HG02588 (cell line): Measurements from ENCODE around the gene RHOXF1.
"Not testable (repeated sequence)": the region's sequence is repeated elsewhere in the genome, so short reads cannot be mapped to it uniquely, and the experiment has no call there.

Experiments
- ATAC-seq: cut with Tn5 transposase; IDR thresholded peaks from one replicate; pipeline ENCODE4 v1.9.1; 2021; ENCODE audit warnings: mild to moderate bottlenecking, moderate library complexity; ENCODE audit not compliant: unreplicated experiment

RHOXF1 gene, protein sequence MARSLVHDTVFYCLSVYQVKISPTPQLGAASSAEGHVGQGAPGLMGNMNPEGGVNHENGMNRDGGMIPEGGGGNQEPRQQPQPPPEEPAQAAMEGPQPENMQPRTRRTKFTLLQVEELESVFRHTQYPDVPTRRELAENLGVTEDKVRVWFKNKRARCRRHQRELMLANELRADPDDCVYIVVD

DNA sequence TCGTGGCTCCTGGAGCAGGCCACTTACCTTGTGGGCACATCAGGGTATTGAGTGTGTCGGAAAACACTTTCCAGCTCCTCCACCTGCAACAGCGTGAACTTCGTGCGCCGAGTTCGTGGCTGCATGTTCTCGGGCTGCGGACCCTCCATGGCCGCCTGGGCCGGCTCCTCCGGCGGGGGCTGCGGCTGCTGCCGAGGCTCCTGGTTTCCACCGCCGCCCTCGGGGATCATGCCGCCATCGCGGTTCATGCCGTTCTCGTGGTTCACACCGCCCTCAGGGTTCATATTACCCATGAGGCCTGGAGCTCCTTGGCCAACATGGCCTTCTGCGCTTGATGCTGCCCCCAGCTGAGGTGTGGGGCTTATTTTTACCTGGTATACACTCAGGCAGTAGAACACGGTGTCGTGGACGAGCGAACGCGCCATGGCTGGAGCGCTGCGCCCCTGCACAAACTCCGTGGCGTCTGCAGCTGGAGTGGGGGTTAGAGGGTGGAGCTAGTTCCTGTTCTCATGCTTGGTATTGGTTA, at the start of gene RHOXF1:
TSS of gene RHOXF1 (minus strand) at position 476 of the 526 bp plus-strand sequence. CDS start at position 425, 51 bp downstream.
- no peak for ATAC-seq

DNA sequence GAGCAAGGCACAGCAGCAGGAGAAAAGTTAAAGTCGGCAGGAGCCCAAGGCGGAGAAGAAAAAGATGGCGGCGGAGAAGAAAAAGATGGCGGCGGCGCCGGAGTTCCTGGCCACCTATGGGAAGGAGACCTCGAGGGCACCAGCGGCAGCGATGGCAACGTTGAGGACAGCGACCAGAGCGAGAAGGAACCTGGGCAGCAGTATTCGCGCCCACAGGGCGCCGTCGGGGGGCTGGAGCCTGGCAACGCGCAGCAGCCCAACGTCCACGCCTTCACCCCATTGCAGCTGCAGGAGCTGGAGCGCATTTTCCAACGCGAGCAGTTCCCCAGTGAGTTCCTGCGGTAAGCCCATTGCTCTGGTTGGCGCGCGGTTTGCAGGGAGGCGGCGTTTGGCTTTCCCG, 43.4 kb upstream of the RHOXF1 start:
- not testable (repeated sequence) for ATAC-seq

DNA sequence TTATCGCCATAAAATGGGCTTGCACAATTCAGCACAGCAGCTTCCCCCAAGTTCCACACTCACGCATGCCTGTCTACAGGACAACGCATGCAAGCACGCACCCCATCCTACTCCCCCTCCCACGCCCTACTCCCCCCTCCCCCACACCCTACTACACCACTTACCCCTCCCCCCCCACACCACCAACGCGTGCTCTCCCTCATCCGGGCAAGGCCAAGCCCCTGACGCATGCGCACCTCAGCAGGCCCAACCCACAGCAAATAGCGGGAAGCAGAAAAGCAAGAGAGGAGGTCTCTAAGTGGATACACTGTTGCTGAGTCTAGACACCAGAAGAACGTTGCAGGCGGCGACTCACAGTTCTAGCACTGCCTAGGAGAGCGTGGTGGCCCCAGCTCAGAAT, 42.6 kb upstream of the RHOXF1 start, which contains the start of gene RHOXF2:
TSS of gene RHOXF2 (plus strand) at position 301 of the 400 bp plus-strand sequence. CDS start 138 bp downstream, outside the sequence.
- ATAC-seq: not testable (repeated sequence)

DNA sequence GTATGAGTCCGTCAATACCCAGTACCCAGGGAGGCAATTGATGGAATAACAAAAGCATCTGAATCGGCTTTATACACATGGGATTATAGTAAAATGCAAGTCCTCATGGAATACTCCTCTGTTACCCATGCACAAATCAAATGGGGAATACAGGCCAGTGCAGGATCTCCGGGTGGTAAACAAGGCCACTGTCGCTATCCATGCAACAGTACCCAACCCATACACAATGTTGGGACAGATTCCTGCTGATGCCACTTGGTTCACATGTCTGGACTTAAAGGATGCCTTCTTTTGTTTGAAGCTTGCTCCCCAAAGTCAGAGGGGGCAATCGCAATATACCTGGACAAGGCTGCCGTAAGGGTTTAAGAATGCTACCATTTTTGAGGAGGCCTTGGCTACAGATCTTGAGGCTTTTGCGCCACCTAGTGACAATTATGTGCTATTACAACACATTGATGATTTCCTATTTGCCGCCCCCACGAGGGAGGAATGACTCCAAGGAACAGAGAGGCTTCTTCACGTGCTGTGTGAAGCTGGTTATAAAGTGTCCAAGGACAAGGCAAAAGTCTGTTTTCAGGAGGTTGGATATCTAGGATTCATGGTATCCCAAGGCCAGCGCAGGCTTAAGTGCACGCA, 34.5 kb upstream of the RHOXF1 start:
- not testable (repeated sequence) for ATAC-seq

DNA sequence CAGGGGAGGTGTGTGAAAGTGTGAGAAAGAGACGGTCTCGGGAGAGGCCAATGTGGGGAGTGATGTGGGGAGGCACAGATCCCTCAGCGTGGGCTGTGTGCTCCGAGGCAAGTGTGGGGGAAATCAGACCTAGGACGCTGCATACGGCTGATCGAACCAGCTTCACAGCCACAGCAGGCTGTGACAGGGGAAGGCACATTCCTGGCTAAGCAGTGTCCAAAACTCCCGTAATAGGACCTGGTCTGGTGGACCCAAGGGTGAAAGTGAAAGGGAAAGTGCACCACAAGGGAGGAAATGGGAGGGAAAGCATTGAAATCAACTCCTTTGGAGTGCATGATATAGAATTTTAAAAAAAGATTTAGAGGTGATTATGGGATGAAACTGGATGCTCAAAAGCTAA, 31.8 kb upstream of the RHOXF1 start:
- ATAC-seq: no peak

DNA sequence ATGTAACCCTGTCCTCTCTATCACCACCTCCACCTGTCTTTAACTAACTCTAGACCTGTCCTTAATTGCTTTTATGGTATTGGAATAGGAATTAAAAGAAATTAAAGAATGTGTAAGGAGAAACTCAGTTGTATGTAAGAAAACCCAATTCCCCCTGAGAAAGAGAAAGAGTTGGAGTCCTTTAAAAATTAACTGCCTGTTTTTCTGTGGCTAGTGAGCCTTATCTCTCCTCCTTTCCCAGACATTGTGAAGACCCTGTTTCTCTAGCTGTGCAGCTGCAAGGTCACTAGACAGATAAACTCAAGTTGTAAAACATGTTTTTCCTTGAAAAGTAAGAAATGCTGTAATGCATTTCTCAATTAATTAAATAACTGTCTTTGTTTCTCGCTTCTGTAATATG, 30.6 kb upstream of the RHOXF1 start:
- not testable (repeated sequence) for ATAC-seq

DNA sequence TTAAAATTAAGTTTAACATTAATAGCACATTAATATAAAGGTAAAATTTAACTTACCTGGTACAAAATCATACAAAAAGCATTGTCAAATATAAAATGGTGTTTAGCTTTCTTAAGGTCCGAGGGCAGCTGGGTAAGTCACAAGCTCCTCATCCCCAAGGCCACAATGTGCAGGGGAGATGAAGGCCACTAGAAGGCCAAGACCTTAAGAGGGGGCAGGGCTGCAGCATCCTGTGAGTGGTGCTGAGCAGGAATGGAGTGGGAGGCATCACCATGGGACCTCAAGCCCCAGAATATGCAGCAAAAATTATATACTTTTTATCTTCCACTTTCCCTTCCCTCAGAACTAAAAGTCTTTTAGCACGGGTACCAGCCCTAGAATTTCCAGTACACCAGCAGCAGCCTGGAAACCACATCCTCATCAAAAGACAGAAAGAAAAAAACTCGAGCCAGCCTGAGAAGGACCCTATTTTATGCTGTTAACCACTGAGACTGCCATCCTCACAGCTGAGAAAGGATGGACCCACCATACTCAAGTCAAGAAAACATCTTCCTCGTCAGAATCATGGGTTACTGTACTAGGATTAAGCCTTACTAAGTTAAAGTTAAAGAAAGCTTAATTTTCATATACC, 29.7 kb upstream of the RHOXF1 start:
- ATAC-seq: no peak

DNA sequence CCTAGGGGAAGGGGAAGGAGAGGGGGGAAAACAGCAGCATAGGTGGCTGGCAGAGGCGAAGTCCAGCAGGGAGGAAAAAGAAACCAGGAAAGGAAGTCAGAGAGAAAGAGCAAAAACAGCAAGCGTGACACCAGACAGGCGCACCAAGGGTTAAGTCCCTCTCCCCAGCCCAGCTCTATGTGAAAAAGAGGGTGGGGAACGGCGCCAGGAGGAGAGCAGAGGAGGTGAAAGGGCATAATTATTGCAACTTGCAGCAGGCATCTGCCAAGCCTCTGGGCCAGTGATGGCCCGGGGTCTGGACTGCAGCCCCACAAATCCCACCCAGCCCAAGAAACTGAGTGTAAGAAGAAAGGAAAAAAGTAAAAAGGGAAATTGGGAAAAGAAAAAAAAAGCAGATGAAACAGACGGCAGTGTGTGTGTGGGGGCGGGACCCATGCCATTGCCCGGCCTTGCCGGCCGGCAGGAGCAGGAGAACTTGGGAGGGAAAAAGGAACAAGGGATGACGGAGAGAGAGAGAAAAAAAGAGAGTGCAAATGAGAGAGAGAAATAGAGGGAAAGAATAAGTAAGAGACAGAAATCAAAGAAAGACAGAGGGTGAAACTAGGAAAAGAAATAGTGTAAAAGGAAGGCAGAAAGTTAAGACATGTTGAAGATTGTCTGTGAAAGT, 28.6 kb upstream of the RHOXF1 start:
- ATAC-seq: no peak

DNA sequence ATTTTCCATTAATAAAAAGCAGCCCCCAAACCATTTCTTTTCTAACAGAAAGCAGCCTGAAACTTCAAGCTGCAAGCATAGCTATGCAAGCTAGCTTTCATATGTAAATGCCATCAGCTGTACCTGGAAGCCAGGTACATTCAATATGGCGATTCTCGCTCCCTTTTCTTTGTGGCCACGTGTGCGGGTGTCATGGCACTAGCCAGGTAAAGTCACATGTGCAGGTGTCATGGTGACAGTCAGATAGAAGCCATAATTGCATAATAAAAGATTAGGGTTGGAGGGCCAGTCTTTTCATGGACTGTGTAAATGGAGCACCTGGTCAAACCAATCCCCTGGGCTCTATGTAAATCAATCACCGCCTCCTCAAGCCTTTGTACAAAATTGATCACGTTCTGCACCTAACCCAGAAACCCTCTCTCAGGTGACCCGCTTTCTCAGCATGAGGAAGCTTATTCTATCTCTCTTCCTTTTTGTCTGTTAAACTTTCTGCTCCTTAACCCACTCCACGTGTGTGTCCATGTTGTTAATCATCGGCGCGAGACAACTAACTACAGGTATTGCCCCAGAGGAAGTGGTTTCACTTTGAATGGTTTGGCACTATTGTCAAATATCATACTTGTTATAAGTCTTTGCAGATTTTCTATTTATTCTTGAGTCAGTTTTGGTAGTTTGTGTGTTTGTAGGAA, 24.7 kb upstream of the RHOXF1 start:
- ATAC-seq: no peak

DNA sequence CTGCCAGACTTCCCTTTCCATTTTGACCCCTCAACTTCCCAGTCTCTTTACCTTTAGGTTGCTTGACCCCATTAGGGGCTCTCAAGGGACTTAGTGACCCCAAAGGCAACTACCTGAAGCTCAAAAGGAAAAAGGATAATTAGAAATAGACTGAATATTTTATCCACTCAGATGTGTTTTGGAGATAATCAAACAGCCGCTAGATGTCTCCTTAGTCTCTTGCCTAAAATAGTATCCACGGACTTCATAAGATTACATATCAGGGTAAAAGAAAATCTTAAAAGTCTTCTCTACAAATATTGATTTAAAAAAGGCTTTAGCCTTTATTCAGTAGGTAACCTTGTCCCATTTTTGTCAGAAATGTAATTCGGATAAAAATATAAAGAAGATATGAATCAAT, 21.7 kb upstream of the RHOXF1 start:
- no peak for ATAC-seq

DNA sequence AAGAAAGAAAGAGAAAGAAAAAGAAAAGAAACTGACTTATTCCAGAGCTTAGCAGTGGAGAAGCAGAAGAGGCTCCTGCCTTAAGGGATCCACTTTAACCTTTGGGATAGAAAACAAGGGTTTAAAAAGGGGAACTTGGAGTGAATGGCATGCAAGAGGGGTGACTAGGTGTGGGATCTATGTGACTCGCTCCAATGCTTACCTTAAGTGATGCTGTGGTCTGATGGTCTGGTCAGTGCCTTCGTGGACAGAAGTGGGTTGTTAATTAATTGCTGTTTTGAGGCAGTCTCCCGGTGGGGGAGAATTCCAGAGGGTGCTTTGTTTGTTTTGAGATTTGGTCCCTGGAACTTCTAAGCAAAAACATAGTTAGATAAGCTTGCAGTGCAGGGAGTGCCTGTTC, 21.1 kb upstream of the RHOXF1 start:
- no peak for ATAC-seq

DNA sequence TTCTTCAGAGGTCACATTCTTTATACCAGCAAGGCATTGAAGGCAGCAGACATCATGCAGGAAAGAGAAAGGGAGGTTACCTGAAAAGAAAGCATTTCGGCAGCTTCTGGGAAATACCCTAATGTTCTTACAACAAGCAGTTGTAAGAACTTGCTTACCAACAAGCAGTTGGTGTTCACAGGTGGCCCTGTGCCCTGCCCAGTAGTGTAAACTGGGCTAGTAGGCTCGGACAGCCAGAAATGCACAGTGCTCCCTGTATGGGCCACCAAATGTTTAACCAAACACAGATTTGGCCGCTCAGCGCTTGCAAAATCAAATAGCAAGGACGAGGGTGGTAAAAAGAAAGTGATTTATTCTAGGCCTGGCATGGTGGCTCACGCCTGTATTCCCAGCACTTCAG, 20.4 kb upstream of the RHOXF1 start:
- ATAC-seq: no peak

DNA sequence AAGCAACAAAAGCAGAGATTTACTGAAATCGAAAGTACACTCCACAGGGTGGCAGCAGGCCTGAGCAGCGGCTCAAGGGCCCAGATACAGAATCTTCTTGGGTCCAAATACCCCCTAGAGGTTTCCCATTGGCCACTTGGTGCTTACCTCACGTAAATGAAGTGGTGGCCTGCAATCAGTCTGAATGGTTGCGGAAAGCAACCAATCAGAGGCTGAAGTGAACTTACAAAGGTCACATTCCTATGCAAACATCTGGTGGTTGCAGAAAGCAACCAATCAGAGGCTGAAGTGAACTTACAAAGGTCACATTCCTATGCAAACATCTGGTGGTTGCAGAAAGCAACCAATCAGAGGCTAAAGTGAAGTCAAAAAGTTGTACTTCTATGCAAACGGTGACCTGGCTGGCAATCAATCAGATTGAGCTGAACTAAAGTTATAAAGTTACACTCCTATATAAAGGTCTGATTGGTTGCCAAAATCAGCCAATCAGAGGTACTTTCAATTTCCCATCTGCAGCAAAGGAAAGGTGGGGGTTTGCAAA, 12.7 kb upstream of the RHOXF1 start:
- ATAC-seq: not testable (repeated sequence)

DNA sequence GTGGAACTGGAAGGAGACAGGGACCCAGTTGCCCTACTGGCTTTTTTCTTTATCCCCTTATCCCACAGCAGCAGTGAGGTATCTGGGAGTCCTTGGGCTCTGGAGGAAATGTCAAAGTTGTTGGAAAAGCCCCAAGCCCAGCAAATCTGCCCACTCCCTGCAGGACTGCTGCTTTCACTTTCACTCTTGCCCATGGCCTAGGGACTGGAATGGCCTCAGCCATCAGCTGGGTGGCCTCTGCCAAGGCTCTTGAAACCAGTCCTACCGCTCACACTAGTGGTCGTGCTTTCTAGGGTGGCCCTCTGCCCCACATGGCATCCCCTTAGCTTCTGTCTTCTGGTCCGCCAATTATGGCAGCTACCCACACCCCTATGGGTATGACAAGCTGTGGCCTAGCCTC, 9.7 kb upstream of the RHOXF1 start:
- ATAC-seq: no peak

DNA sequence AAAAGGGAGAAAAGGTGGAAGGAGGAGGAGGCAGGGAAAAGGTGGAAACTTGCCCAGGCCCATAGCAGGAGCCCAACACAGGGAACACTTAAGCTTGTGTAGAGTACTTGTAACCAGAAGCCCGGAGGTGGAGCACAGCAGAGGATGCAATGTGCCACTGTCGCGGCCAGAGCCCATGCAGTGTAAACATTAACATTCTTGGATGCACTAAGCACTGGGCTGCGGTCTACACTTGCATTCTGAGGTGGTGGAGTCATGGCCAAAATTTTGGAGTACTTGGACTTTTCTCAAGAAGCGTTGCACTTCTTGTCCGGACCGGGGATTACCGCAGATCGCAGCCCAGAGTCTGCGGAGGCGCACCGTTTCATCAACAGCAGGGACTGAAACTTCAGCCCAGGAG, 4.5 kb upstream of the RHOXF1 start:
- no peak for ATAC-seq

DNA sequence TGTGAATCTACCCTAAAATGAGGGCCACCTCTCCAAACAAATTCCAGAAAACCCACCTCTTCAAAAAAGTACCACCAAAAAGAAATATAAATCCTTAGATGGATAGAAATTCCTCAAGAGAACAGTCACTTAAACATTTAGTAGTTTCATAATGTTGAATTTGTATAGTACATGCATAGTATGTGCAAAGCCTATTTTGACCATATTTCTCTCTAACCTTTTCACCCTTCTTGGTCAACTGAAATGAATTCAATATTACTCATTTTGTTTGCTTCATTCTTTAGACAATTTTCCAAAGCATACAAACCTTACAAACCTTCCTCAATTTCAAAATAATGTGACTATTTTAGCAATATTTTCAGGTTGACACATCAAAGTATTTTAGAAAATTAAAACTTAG, 4.1 kb downstream of the RHOXF1 start:
- ATAC-seq: no peak

DNA sequence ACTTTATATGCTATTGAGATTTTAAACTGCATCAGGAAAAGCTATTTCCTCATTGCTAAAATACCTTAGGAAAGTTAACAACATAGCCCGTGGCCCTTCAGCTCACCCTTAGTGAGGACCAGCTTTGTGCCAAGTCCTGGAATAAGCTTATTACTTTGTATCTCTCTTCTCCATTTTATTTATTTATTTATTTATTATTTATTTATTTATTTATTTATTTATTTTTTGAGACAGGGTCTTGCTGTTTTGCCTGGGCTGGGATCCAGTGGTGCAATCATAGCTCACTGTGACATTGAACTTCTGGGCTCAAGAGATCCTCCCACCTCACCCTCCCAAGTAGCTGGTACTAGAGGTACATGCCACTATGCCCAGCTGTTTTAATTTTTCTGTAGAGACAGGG, 6.3 kb downstream of the RHOXF1 start:
- no peak for ATAC-seq

DNA sequence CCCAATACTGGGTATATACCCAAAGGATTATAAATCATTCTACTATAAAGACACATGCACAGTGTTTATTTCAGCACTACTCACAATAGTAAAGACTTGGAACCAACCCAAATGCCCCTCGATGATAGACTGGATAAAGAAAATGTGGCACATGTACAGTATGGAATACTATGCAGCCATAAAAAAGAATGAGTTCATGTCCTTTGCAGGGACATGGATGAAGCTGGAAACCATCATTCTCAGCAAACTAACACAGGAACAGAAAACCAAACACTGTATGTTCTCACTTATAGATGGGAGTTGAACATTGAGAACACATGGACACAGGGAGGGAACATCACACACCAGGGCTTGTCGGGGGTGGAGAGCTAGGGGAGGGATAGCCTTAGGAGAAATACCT, 11.0 kb downstream of the RHOXF1 start:
- ATAC-seq: not testable (repeated sequence)

DNA sequence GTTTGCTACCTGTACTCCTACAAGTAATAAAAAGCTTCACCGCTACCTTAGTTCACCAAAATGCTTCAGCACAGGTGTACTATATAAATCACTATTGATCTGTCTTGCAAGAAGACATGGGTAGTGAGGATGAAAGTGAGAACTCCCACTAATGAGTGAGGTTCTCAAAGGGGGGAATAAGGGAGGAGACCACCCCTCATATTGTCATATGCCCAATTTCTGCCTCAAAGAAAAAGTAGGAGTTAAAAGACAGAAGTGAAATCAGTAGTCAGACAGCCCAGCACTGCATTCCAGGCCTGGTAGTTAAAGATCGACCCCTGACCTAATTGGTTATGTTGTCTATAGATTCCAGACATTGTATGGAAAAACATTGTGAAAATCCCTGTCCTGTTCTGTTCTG, 14.7 kb downstream of the RHOXF1 start:
- not testable (repeated sequence) for ATAC-seq

DNA sequence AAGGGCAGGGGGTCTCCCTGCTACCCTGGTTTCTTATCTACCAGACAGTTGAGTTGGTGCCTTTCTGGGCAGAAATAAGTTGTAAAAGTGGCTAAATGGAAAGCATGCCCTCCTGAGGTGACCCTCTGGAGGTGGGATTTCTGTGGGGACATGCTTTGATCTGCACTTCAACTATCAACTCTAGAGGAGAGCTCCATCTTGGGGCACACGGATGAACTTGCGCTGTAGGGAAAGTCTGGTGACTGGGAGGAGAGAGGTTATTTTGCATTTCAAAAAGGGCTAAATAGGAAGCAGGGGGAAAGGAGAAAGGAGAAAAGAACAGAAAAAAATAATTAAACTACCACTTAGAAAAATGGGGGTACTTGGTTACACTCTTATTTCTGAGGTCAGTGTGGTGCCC, 25.5 kb downstream of the RHOXF1 start:
- ATAC-seq: no peak
